ENCODE results near the gene ADAMTSL1.

GRCh38 chr9:18896531-18897179, 422.7 kb downstream of the ADAMTSL1 start:
- no peak for TF ChIP-seq CTCF (IDR thresholded peaks at IDR 0.05; ENCODE audit: extremely low read depth in 1 of 2, insufficient read depth in 1 of 2, low read depth in 1 of 2, low read length in 2 of 2)
- TF ChIP-seq POLR2A (IDR thresholded peaks at IDR 0.05; ENCODE audit: low read depth, low read length), result no peak
- no peak for TF ChIP-seq EZH2 (IDR thresholded peaks at IDR 0.05; ENCODE audit: borderline replicate concordance, low read depth, low read length, severe bottlenecking)
- TF ChIP-seq, protein P1, sequence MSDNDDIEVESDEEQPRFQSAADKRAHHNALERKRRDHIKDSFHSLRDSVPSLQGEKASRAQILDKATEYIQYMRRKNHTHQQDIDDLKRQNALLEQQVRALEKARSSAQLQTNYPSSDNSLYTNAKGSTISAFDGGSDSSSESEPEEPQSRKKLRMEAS (IDR thresholded peaks at IDR 0.05; ENCODE audit: insufficient read depth, insufficient read length), result no peak
- no peak for TF ChIP-seq POLR2AphosphoS5 (IDR thresholded peaks at IDR 0.05; ENCODE audit: insufficient read depth, low read depth, low read length)
- no peak for TF ChIP-seq FOS (IDR thresholded peaks at IDR 0.05; ENCODE audit: borderline replicate concordance, insufficient read depth, low read length)
- no peak for TF ChIP-seq JUN (IDR thresholded peaks at IDR 0.05; ENCODE audit: borderline replicate concordance, insufficient read depth, insufficient read length, low read depth)
- TF ChIP-seq MYC (IDR thresholded peaks at IDR 0.05; ENCODE audit: low read depth, low read length), result no peak
